IPS DF 6.9 (cell line): ENCODE results near the gene MRPL19.

ENCODE experiments used
- DNase-seq: peaks from one replicate; pipeline ENCODE4 v3.0.0-alpha.2; 2013; ENCODE audit warnings: low read depth, low spot score
- H3K27ac ChIP-seq: one replicate; pipeline ENCODE4 v1.5.1; 2013; ENCODE audit warnings: low read length, control low read depth
- H3K27me3 ChIP-seq: 2 replicates; pipeline ENCODE4 v1.6.1; 2013; ENCODE audit warnings: mild to moderate bottlenecking, low read length; ENCODE audit not compliant: control insufficient read depth, insufficient read depth
- H3K36me3 ChIP-seq: 2 replicates; pipeline ENCODE4 v1.6.1; 2013; ENCODE audit warnings: low read length; ENCODE audit not compliant: control insufficient read depth, insufficient read depth
- H3K4me1 ChIP-seq: 2 replicates; pipeline ENCODE4 v1.6.1; 2013; ENCODE audit warnings: low read length; ENCODE audit not compliant: control insufficient read depth, insufficient read depth
- H3K4me3 ChIP-seq: 2 replicates; pipeline ENCODE4 v1.5.1; 2013; ENCODE audit warnings: mild to moderate bottlenecking, low read length
- H3K9me3 ChIP-seq: 2 replicates; pipeline ENCODE4 v1.6.1; 2013; ENCODE audit warnings: low read length, inconsistent platforms; ENCODE audit not compliant: control insufficient read depth, insufficient read depth
- WGBS: extraction: QIAGEN DNeasy Blood & Tissue Kit; methylation state at CpG from one replicate; pipeline ENCODE4 v1.1.7; 2013; ENCODE audit warnings: mixed read lengths, missing lambda C conversion rate; ENCODE audit not compliant: insufficient read length, insufficient coverage; 5-methylcytosine and 5-hydroxymethylcytosine counted together

Gene MRPL19

GRCh38 chr2:75606761-75607399 lies 39.7 kb upstream of the MRPL19 start:
- no peaks in the 10 kb centered on the region for H3K4me1 ChIP-seq
- no peaks in the 10 kb centered on the region for H3K27me3 ChIP-seq
- DNase-seq: no peak
- H3K4me3 ChIP-seq: no peak overlapping the region
- H3K9me3 ChIP-seq: no peaks in the 10 kb centered on the region
- no CpG with 5 or more reads among the region's 8 CpGs for WGBS
- no peaks in the 10 kb centered on the region for H3K36me3 ChIP-seq
- no peak overlapping the region for H3K27ac ChIP-seq

GRCh38 chr2:75607400-75607798 lies 39.2 kb upstream of the MRPL19 start:
- no CpG with 5 or more reads among the region's 3 CpGs for WGBS
- H3K27ac ChIP-seq: no peak overlapping the region

GRCh38 chr2:75607988-75608683 lies 38.4 kb upstream of the MRPL19 start:
- H3K4me1 ChIP-seq: no peaks in the 10 kb centered on the region
- H3K27me3 ChIP-seq: no peaks in the 10 kb centered on the region
- no peaks in the 10 kb centered on the region for H3K9me3 ChIP-seq
- no peak overlapping the region for H3K4me3 ChIP-seq
- no peak overlapping the region for H3K27ac ChIP-seq
- H3K36me3 ChIP-seq: no peaks in the 10 kb centered on the region
- DNase-seq: no peak
- no CpG with 5 or more reads among the region's 7 CpGs for WGBS

More at GRCh38 chr2:75607400-75607798, 39.2 kb upstream of the MRPL19 start:
- DNase-seq: no peak
- no peaks in the 10 kb centered on the region for H3K27me3 ChIP-seq
- H3K9me3 ChIP-seq: no peaks in the 10 kb centered on the region
- no peak overlapping the region for H3K4me3 ChIP-seq
- H3K36me3 ChIP-seq: no peaks in the 10 kb centered on the region
- H3K4me1 ChIP-seq: no peaks in the 10 kb centered on the region

GRCh38 chr2:75608684-75609333 lies 37.8 kb upstream of the MRPL19 start:
- H3K4me1 ChIP-seq: no peaks in the 10 kb centered on the region
- no peak overlapping the region; the same call in 1 of the 2 replicates for H3K4me3 ChIP-seq
- DNase-seq: peak; percentile 55
- no CpG with 5 or more reads among the region's 25 CpGs for WGBS
- no peaks in the 10 kb centered on the region for H3K36me3 ChIP-seq
- no peaks in the 10 kb centered on the region for H3K9me3 ChIP-seq
- no peaks in the 10 kb centered on the region for H3K27me3 ChIP-seq
- no peak overlapping the region for H3K27ac ChIP-seq

DNA sequence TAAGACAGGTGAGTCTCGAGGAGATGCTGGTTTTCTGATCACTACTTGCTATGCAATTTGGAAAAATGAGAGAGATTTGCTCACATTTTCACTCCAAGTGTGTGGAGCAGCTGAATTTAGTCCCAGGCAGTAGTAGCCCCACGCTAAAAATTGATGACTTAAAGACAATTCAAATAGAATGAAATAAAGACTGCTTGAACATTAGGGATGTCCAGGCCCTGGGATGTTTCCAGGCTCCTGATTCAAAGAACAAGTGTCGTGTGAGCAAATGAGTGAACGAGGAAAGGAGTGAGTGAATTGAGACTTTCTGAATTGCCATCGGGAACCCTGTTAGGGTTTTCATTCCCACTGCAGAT lies 37.3 kb upstream of the MRPL19 start:
- Histone ChIP-seq H3K27ac (no peak overlapping the region), H3K4me1 (no peaks in the 10 kb centered on the region), H3K9me3 (no peaks in the 10 kb centered on the region), H3K4me3 (no peak overlapping the region), H3K36me3 (no peaks in the 10 kb centered on the region), H3K27me3 (no peaks in the 10 kb centered on the region)
- no CpG with 5 or more reads among the region's 5 CpGs for WGBS
- DNase-seq: no peak

DNA sequence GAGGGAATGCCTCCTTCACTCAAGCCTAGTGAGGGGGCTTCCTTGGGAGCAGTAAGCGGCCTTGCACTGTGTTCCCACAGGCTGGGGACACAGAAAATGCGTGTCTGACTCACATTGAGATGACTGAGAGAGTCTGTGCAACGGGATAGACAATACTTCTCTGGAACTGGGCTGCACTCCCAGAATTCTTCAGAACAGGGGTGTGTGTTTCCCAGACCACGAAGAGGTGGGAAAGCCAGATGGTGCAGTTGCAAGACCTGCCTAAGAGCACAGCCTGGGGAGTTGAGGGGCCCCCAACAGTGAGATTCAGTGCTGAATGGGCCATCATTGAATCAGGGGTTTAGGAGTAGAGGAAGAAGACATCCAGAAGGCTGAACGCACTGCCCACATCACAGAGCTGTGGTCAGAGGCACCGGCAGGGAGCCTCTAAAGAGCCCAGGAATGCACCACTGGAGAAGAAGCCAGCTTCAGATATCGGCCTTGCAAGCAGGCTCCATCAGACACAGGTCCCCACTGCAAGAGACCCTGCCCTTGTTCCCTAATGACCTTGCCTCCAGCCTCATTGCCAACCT lies 36.6 kb upstream of the MRPL19 start:
- no peaks in the 10 kb centered on the region for H3K4me1 ChIP-seq
- H3K27ac ChIP-seq: no peak overlapping the region
- WGBS: no CpG with 5 or more reads among the region's 7 CpGs
- H3K4me3 ChIP-seq: no peak overlapping the region
- no peaks in the 10 kb centered on the region for H3K9me3 ChIP-seq
- no peaks in the 10 kb centered on the region for H3K27me3 ChIP-seq
- DNase-seq: no peak
- H3K36me3 ChIP-seq: no peaks in the 10 kb centered on the region

DNA sequence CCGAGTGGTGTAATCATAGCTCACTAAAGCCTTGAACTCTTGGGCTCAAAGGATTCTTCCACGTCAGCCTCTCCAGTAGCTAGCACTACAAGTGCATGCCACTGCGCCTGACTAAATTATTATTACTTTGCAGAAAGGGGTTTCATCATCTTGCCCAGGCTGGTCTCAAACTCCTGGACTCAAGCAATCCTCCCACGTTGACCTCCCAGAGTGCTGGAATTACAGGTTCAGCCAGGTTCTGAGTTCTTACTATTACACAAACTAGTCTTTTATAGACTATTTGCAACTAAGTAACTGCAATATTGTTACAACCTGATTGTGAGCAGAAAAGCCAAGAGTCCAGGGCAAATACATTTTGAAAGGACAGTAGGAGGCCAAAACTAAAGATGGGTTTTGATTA lies 35.9 kb upstream of the MRPL19 start:
- H3K27ac ChIP-seq: no peak overlapping the region
- no peak for DNase-seq
- H3K36me3 ChIP-seq: no peaks in the 10 kb centered on the region
- no peaks in the 10 kb centered on the region for H3K4me1 ChIP-seq
- no CpG with 5 or more reads among the region's 4 CpGs for WGBS
- H3K4me3 ChIP-seq: no peak overlapping the region
- H3K27me3 ChIP-seq: no peaks in the 10 kb centered on the region
- no peaks in the 10 kb centered on the region for H3K9me3 ChIP-seq

GRCh38 chr2:75612108-75612861 lies 34.3 kb upstream of the MRPL19 start:
- no peak for DNase-seq
- WGBS: no CpG with 5 or more reads among the region's 7 CpGs
- H3K4me1 ChIP-seq: no peaks in the 10 kb centered on the region
- H3K9me3 ChIP-seq: no peaks in the 10 kb centered on the region
- H3K36me3 ChIP-seq: no peaks in the 10 kb centered on the region
- H3K4me3 ChIP-seq: no peak overlapping the region
- no peaks in the 10 kb centered on the region for H3K27me3 ChIP-seq
- no peak overlapping the region for H3K27ac ChIP-seq

GRCh38 chr2:75612862-75613243 lies 33.7 kb upstream of the MRPL19 start:
- no peaks in the 10 kb centered on the region for H3K9me3 ChIP-seq
- no peak overlapping the region for H3K27ac ChIP-seq
- DNase-seq: no peak
- no peak overlapping the region for H3K4me3 ChIP-seq
- H3K27me3 ChIP-seq: no peaks in the 10 kb centered on the region
- WGBS: no CpG with 5 or more reads among the region's 5 CpGs
- no peaks in the 10 kb centered on the region for H3K4me1 ChIP-seq
- no peaks in the 10 kb centered on the region for H3K36me3 ChIP-seq

- H3K27me3 ChIP-seq: no peaks in the 10 kb centered on the region
- H3K36me3 ChIP-seq: no peaks in the 10 kb centered on the region
- no peaks in the 10 kb centered on the region for H3K4me1 ChIP-seq
- no peak for DNase-seq
- H3K4me3 ChIP-seq: no peak overlapping the region
- H3K9me3 ChIP-seq: no peaks in the 10 kb centered on the region
- WGBS: no CpG with 5 or more reads among the region's 5 CpGs
- H3K27ac ChIP-seq: no peak overlapping the region
Measured at GRCh38 chr2:75614162-75614651, 32.4 kb upstream of the MRPL19 start.
